Measurements from ENCODE around the gene MORN1.

DNA sequence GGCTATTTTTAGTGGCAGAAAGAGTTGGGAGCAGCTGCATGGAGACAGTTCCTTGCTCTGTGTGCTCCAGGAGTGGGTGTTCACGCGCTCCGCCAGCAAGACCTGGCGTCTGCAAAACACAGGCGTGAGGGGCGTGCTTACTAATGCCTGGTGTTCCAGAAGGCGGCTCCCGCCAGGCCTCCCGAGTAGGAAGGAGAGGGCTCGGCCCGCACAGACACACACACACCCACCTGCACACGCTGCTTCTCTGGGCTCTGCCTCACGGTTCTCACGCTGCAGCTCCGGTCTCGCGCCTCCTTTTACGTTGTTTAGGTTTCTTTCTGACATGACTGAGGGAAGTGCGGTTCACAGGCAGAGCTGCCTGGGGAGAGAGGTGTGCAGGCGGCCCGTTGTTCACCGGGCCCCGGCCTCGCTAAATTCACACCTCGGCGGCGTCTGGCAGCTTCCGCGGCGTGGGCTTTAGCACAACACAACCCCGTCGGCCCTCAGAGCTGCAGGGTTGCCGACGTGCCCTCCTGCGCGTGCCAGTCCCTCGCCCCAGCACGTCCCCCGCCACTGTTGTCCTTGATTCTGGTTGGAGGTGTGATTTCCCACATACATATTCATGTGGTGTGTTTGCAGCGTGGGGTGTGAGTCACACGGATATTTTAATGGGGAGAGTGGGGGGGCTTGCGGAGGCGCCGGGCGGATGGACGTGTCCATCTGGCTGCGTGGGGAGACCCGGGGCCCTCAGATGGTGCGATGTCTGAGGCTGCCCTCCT is 86.3 kb downstream of the MORN1 start:
- TF ChIP-seq POLR2AphosphoS5 (IDR thresholded peaks at IDR 0.05; ENCODE audit: borderline replicate concordance, low read depth, low read length) (no peak), EZH2 (IDR thresholded peaks at IDR 0.05) (no peak), FOXP2 (optimal IDR thresholded peaks at IDR 0.05; ENCODE audit: control extremely low read depth, extremely low read length, insufficient read depth) (no peak)

All from SK-N-MC (cell line).